ENCODE data around the gene STK4.
"Not testable (repeated sequence)": the region's sequence is repeated elsewhere in the genome, so short reads cannot be mapped to it uniquely, and the experiment has no call there.

STK4 gene

GRCh38 chr20:45058168-45058850, 92.0 kb downstream of the STK4 start:
- no peak for DNase-seq

- DNase-seq = no peak
Measured at GRCh38 chr20:45059022-45059728, 92.9 kb downstream of the STK4 start.

- no peak for DNase-seq
Measured at GRCh38 chr20:45060294-45060693, 94.0 kb downstream of the STK4 start.

- no peak for DNase-seq
Measured at GRCh38 chr20:45061244-45061643, 94.9 kb downstream of the STK4 start.

- DNase-seq = not testable (repeated sequence)
Measured at GRCh38 chr20:45063107-45063506, 96.8 kb downstream of the STK4 start.

- DNase-seq = no peak
Measured at GRCh38 chr20:45064812-45065211, 98.5 kb downstream of the STK4 start.

GRCh38 chr20:45066372-45066771, 100.1 kb downstream of the STK4 start:
- DNase-seq = no peak

GRCh38 chr20:45067087-45067486, 100.8 kb downstream of the STK4 start:
- no peak for DNase-seq

GRCh38 chr20:45067558-45067957, 101.2 kb downstream of the STK4 start:
- DNase-seq = no peak

- DNase-seq = no peak
Measured at GRCh38 chr20:45069261-45069660, 102.9 kb downstream of the STK4 start.

GRCh38 chr20:45070932-45071632, 104.8 kb downstream of the STK4 start:
- DNase-seq = no peak

- no peak for DNase-seq
Measured at GRCh38 chr20:45072066-45072465, 105.8 kb downstream of the STK4 start.

GRCh38 chr20:45073221-45073620, 106.9 kb downstream of the STK4 start:
- DNase-seq = no peak

GRCh38 chr20:45077559-45077958, 111.2 kb downstream of the STK4 start:
- no peak for DNase-seq

GRCh38 chr20:45080867-45081624, 114.7 kb downstream of the STK4 start:
- DNase-seq = no peak

GRCh38 chr20:45082468-45082867, 116.2 kb downstream of the STK4 start:
- no peak for DNase-seq

- DNase-seq = no peak
Measured at GRCh38 chr20:45083127-45083526, 116.8 kb downstream of the STK4 start.

GRCh38 chr20:45085289-45085688, 119.0 kb downstream of the STK4 start:
- no peak for DNase-seq

- no peak for DNase-seq
Measured at GRCh38 chr20:45085867-45086266, 119.6 kb downstream of the STK4 start.

- DNase-seq = no peak
Measured at GRCh38 chr20:45087097-45087790, 120.9 kb downstream of the STK4 start.

GRCh38 chr20:45087814-45088213, 121.5 kb downstream of the STK4 start:
- no peak for DNase-seq

- DNase-seq = no peak
Measured at GRCh38 chr20:45088247-45088646, 121.9 kb downstream of the STK4 start.

GRCh38 chr20:45090481-45090880, 124.2 kb downstream of the STK4 start:
- no peak for DNase-seq
